H1 (cell line): ENCODE data around the gene SPINK9. TPM values are rescaled to one million over a fixed set of nuclear protein-coding genes. Genes with fewer than 3 reads are reported as not detected.

ENCODE experiments used
- CTCF ChIA-PET: fragments of 300-600 bp; sonication (Branson Sonifier 250); formaldehyde crosslinking; loops from one replicate; lab custom pipeline; 2021; ENCODE audit not compliant: partially characterized antibody; lab: Charles Lee
- POLR2A ChIA-PET: fragments of 300-600 bp; sonication (Branson Sonifier 250); formaldehyde crosslinking; loops from one replicate; lab custom pipeline; 2021; ENCODE audit warnings: inconsistent platforms; ENCODE audit not compliant: partially characterized antibody; lab: Charles Lee
- DNase-seq, 2 experiments: peaks; one replicate each; pipeline versions ENCODE4 v3.0.0 to v3.0.0-alpha.2; 2010 to 2022; ENCODE audit warnings: low spot score in 2 of 2, low read depth in 1 of 2, mixed read lengths in 1 of 2
- FAIRE-seq: peaks from 2 replicates; lab custom pipeline; 2011; peaks lifted over from hg19 to GRCh38; lab: Jason Lieb, UNC
- H2AFZ ChIP-seq: 2 replicates; pipeline ENCODE4 v1.8.1; 2012; ENCODE audit warnings: low read length, inconsistent platforms
- H2AK5ac ChIP-seq: 2 replicates; pipeline ENCODE4 v1.6.1; 2013; ENCODE audit warnings: low read depth, low read length
- H2BK120ac ChIP-seq: replicated peaks from 2 replicates; pipeline ENCODE3; 2013; ENCODE audit warnings: low read depth, low read length, inconsistent platforms
- H2BK12ac ChIP-seq: 2 replicates; pipeline ENCODE4 v1.6.1; 2013; ENCODE audit warnings: low read depth, low read length
- H2BK15ac ChIP-seq: 2 replicates; pipeline ENCODE4 v1.6.1; 2013; ENCODE audit warnings: low read length
- H2BK20ac ChIP-seq: 2 replicates; pipeline ENCODE4 v1.6.1; 2013; ENCODE audit warnings: low read length
- H2BK5ac ChIP-seq: 2 replicates; pipeline ENCODE4 v1.6.1; 2013; ENCODE audit warnings: low read depth, low read length
- H3K14ac ChIP-seq: 2 replicates; pipeline ENCODE4 v1.6.1; 2013; ENCODE audit warnings: inconsistent platforms; ENCODE audit not compliant: insufficient read length
- H3K18ac ChIP-seq: 2 replicates; pipeline ENCODE4 v1.6.1; 2013; ENCODE audit warnings: low read length; ENCODE audit errors: extremely low read depth
- H3K23ac ChIP-seq: 2 replicates; pipeline ENCODE4 v1.6.1; 2013; ENCODE audit warnings: inconsistent platforms; ENCODE audit not compliant: insufficient read length
- H3K23me2 ChIP-seq: 2 replicates; pipeline ENCODE4 v1.6.1; 2013; ENCODE audit warnings: low read depth, low read length
- H3K27ac ChIP-seq: 2 replicates; pipeline ENCODE4 v1.6.1; 2011; ENCODE audit warnings: low read depth, low read length, inconsistent platforms
- H3K27me3 ChIP-seq, 4 experiments: replicated peaks in 1 of 4; 1 replicate in 1 of 4; 2 replicates in 3 of 4; pipeline versions ENCODE4 v1.6.1 to v1.8.1; 2011 to 2013; ENCODE audit warnings: low read length in 3 of 4, mild to moderate bottlenecking in 3 of 4, inconsistent platforms in 2 of 4, mixed read lengths in 2 of 4, moderate library complexity in 1 of 4; ENCODE audit not compliant: control insufficient read depth in 3 of 4, insufficient read depth in 3 of 4; ENCODE audit errors: extremely low read depth in 1 of 4
- H3K36me3 ChIP-seq, 4 experiments: 2 replicates each; pipeline versions ENCODE4 v1.6.1 to v1.8.1; 2011 to 2013; ENCODE audit warnings: mild to moderate bottlenecking in 4 of 4, low read length in 3 of 4, moderate library complexity in 2 of 4, control low read depth in 1 of 4, inconsistent platforms in 1 of 4; ENCODE audit not compliant: insufficient read depth in 4 of 4, control insufficient read depth in 2 of 4
- H3K4ac ChIP-seq: replicated peaks from 2 replicates; pipeline ENCODE3; 2013; ENCODE audit warnings: low read length, low read depth, mixed read lengths, inconsistent platforms; ENCODE audit not compliant: insufficient read length
- H3K4me1 ChIP-seq, 4 experiments: replicated peaks in 1 of 4; 1 replicate in 1 of 4; 2 replicates in 3 of 4; pipeline versions ENCODE4 v1.6.1 to v1.8.1; 2011 to 2013; ENCODE audit warnings: low read length in 3 of 4, inconsistent platforms in 2 of 4, mixed read lengths in 1 of 4; ENCODE audit not compliant: insufficient read depth in 4 of 4, control insufficient read depth in 3 of 4
- H3K4me2 ChIP-seq, 2 experiments: 2 replicates each; pipeline versions ENCODE4 v1.6.1 to v1.8.1; 2011 to 2013; ENCODE audit warnings: low read depth in 2 of 2, low read length in 2 of 2, control low read depth in 1 of 2, inconsistent platforms in 1 of 2, mild to moderate bottlenecking in 1 of 2; ENCODE audit not compliant: insufficient read depth in 1 of 2
- H3K4me3 ChIP-seq, 4 experiments: fragments of 200-600, 300-600 bp in 1 of 4; sonication (generic), shearing (Covaris generic), sonication (Bioruptor Twin) in 1 of 4; 2 replicates each; pipeline versions ENCODE4 v1.5.1 to v1.8.1; 2011 to 2016; ENCODE audit warnings: low read length in 4 of 4, low read depth in 3 of 4, control low read depth in 2 of 4, inconsistent platforms in 2 of 4, mild to moderate bottlenecking in 2 of 4, mixed read lengths in 1 of 4, moderate library complexity in 1 of 4; ENCODE audit not compliant: insufficient read depth in 2 of 4; ENCODE audit errors: extremely low read depth in 1 of 4
- H3K56ac ChIP-seq: replicated peaks from 2 replicates; pipeline ENCODE3; 2013; ENCODE audit warnings: low read depth, mild to moderate bottlenecking, mixed read lengths, low read length, inconsistent platforms; ENCODE audit not compliant: insufficient read length
- H3K79me1 ChIP-seq: 2 replicates; pipeline ENCODE4 v1.6.1; 2013; ENCODE audit warnings: low read depth, low read length, control low read depth
- H3K79me2 ChIP-seq, 2 experiments: 2 replicates each; pipeline versions ENCODE4 v1.6.1 to v1.8.1; 2012 to 2013; ENCODE audit warnings: low read length in 2 of 2, mild to moderate bottlenecking in 2 of 2, inconsistent platforms in 1 of 2; ENCODE audit not compliant: insufficient read depth in 2 of 2, control insufficient read depth in 1 of 2
- H3K9ac ChIP-seq, 4 experiments: replicated peaks in 1 of 4; 1 replicate in 1 of 4; 2 replicates in 3 of 4; pipeline versions ENCODE4 v1.6.1 to v1.8.1; 2011 to 2013; ENCODE audit warnings: low read depth in 3 of 4, low read length in 3 of 4, control low read depth in 2 of 4, mild to moderate bottlenecking in 2 of 4, moderate library complexity in 2 of 4, inconsistent platforms in 1 of 4; ENCODE audit errors: extremely low read depth in 1 of 4
- H3K9me3 ChIP-seq, 2 experiments: 2 replicates each; pipeline versions ENCODE4 v1.6.1 to v1.8.1; 2012 to 2013; ENCODE audit warnings: mild to moderate bottlenecking in 2 of 2, moderate library complexity in 2 of 2, control low read depth in 1 of 2, inconsistent platforms in 1 of 2, low read depth in 1 of 2, low read length in 1 of 2, mixed read lengths in 1 of 2; ENCODE audit not compliant: insufficient read depth in 2 of 2
- H4K20me1 ChIP-seq, 2 experiments: replicated peaks in 1 of 2; 2 replicates each; pipeline versions ENCODE3 to v1.8.1; 2011 to 2013; ENCODE audit warnings: inconsistent platforms in 2 of 2, low read length in 2 of 2, mild to moderate bottlenecking in 1 of 2; ENCODE audit not compliant: insufficient read depth in 2 of 2, control insufficient read depth in 1 of 2
- H4K5ac ChIP-seq: 2 replicates; pipeline ENCODE4 v1.6.1; 2013; ENCODE audit warnings: low read length, low read depth, mixed read lengths, inconsistent platforms; ENCODE audit not compliant: insufficient read length
- H4K8ac ChIP-seq: 2 replicates; pipeline ENCODE4 v1.8.0; 2013; ENCODE audit warnings: mild to moderate bottlenecking, moderate library complexity, low read length, inconsistent platforms; ENCODE audit not compliant: insufficient read depth; ENCODE audit errors: extremely low read depth
- H4K91ac ChIP-seq: replicated peaks from 2 replicates; pipeline ENCODE3; 2013; ENCODE audit warnings: low read length, mixed read lengths, inconsistent platforms; ENCODE audit not compliant: insufficient read length
- CHD1 ChIP-seq: IDR thresholded peaks from 2 replicates; pipeline ENCODE4 v1.6.1; 2012; ENCODE audit warnings: low read depth, low read length, improper control_type of control experiment
- CHD2 ChIP-seq: IDR thresholded peaks from 2 replicates; pipeline ENCODE4 v1.6.1; 2012; ENCODE audit warnings: low read length, improper control_type of control experiment
- CTCF ChIP-seq, 3 experiments: IDR thresholded peaks; 1 replicate in 2 of 3; 2 replicates in 1 of 3; pipeline versions ENCODE4 v1.5.1 to v1.6.1; 2011; ENCODE audit warnings: low read length in 3 of 3, mild to moderate bottlenecking in 3 of 3, inconsistent platforms in 2 of 3, low read depth in 1 of 3, moderate library complexity in 1 of 3; ENCODE audit not compliant: insufficient read depth in 1 of 3; ENCODE audit errors: control extremely low read depth in 1 of 3
- GABPA ChIP-seq: IDR thresholded peaks from 2 replicates; pipeline ENCODE4 v1.6.1; 2011; ENCODE audit warnings: mild to moderate bottlenecking, low read length, moderate library complexity, borderline replicate concordance; ENCODE audit not compliant: insufficient read depth
- MAFK ChIP-seq: IDR thresholded peaks from 2 replicates; pipeline ENCODE4 v1.6.1; 2012; ENCODE audit warnings: low read depth, mild to moderate bottlenecking, improper control_type of control experiment, low read length
- POLR2A ChIP-seq, 2 experiments: IDR thresholded peaks; 1 replicate in 1 of 2; 2 replicates in 1 of 2; pipeline ENCODE4 v1.6.1; 2011; ENCODE audit warnings: low read depth in 2 of 2, low read length in 2 of 2, mild to moderate bottlenecking in 2 of 2; ENCODE audit errors: control extremely low read depth in 1 of 2
- RAD21 ChIP-seq, 2 experiments: IDR thresholded peaks in 1 of 2; conservative IDR thresholded peaks in 1 of 2; 2 replicates each; pipeline ENCODE4 v1.6.1; 2011; ENCODE audit warnings: low read depth in 2 of 2, low read length in 2 of 2, improper control_type of control experiment in 1 of 2, inconsistent platforms in 1 of 2, mild to moderate bottlenecking in 1 of 2, moderate library complexity in 1 of 2
- RFX5 ChIP-seq: IDR thresholded peaks from 2 replicates; pipeline ENCODE4 v1.6.1; 2011; ENCODE audit warnings: low read depth, low read length, improper control_type of control experiment, borderline replicate concordance
- SP1 ChIP-seq: IDR thresholded peaks from 2 replicates; pipeline ENCODE4 v1.6.1; 2011; ENCODE audit warnings: low read depth, low read length
- TCF12 ChIP-seq: IDR thresholded peaks from 2 replicates; pipeline ENCODE4 v1.6.1; 2011; ENCODE audit warnings: low read depth, mild to moderate bottlenecking, low read length
- WGBS, 2 experiments: shearing (Covaris generic) in 1 of 2; methylation state at CpG; one replicate each; pipeline versions ENCODE4 v1.1.6 to v1.1.7; 2013 to 2015; ENCODE audit warnings: low lambda C conversion rate in 2 of 2, mixed read lengths in 2 of 2, inconsistent platforms in 1 of 2, low coverage in 1 of 2, missing lambda C conversion rate in 1 of 2; ENCODE audit not compliant: insufficient replicate concordance in 2 of 2, insufficient coverage in 1 of 2, insufficient read length in 1 of 2; ENCODE audit errors: extremely low coverage in 1 of 2, missing lambda C conversion rate in 1 of 2; 5-methylcytosine and 5-hydroxymethylcytosine counted together
- polyA plus RNA-seq, 7 experiments: library from polyadenylated mRNA; depleted of rRNA in 3 of 7; stranded (reverse) in 5 of 7; unstranded in 2 of 7; fragments of >200 nt in 5 of 7; fragments of 200-250 nt in 2 of 7; gene quantifications; 1 replicate in 5 of 7; 2 replicates in 1 of 7; 4 replicates in 1 of 7; pipeline versions ENCODE4 v1.2.1 to v1.2.3, GENCODE V29; 2011 to 2013; ENCODE audit warnings: missing spikeins in 2 of 7, mixed read lengths in 2 of 7
- total RNA-seq: library from RNA; stranded (reverse); fragmentation: NEBNext Ultra II Directional; extraction: Animal tissue kit (Norgen Biotek cat#: 25700); gene quantifications from 2 replicates; pipeline ENCODE4 v1.2.1, GENCODE V29; 2021

Gene SPINK9
- total and polyA plus RNA-seq, 2 of the 8 experiments (the other 6 are each of a cell fraction or from before 2014, with no cell fraction given), result not detected

GRCh38 chr5:148312153-148312552 lies 23.2 kb upstream of the SPINK9 start, which contains the start of gene SPINK7:
TSS of gene SPINK7 (plus strand) at chr5:148312423. CDS start at chr5:148312484, 61 bp downstream.
- Histone ChIP-seq H2BK15ac (no peak within 1 kb of the TSS), H2AFZ (no peak within 1 kb of the TSS), H3K4me3 (no peak within 1 kb of the TSS), H3K79me2 (no peaks in the 10 kb centered on the region), H3K18ac (no peak within 1 kb of the TSS), H4K5ac (no peak within 1 kb of the TSS), H2BK5ac (no peak within 1 kb of the TSS), H3K9me3 (peaks cover 0 to 4% of the 10 kb centered on the region in 2 experiments; a peak in 1 of 4 replicates), H3K14ac (no peak within 1 kb of the TSS), H3K36me3 (no peaks in the 10 kb centered on the region), H2BK20ac (no peak within 1 kb of the TSS), H2BK120ac (no peak within 1 kb of the TSS), H3K4me2 (no peak within 1 kb of the TSS), H2BK12ac (no peak within 1 kb of the TSS), H4K91ac (no peak within 1 kb of the TSS), H4K20me1 (no peaks in the 10 kb centered on the region), H4K8ac (no peak within 1 kb of the TSS), H3K27ac (no peak within 1 kb of the TSS), H3K9ac (no peak within 1 kb of the TSS), H3K27me3 (peaks cover 0 to 2% (median 0%) of the 10 kb centered on the region in 4 experiments; a peak in 1 of 7 replicates), H3K79me1 (no peaks in the 10 kb centered on the region; the same call in 1 of the 2 replicates), H3K23me2 (no peaks in the 10 kb centered on the region), H3K4ac (no peak within 1 kb of the TSS), H3K4me1 (no peaks in the 10 kb centered on the region), H3K56ac (no peak within 1 kb of the TSS), H2AK5ac (no peak within 1 kb of the TSS), H3K23ac (no peak within 1 kb of the TSS)
- 79% methylated on average over 3 of the region's 3 CpGs; no CpG with 5 or more reads in 1 of the 2 experiments for WGBS, 2 experiments
- POLR2A ChIA-PET, result no interaction called here
- DNase-seq (no peak), FAIRE-seq (no peak)
- CTCF ChIA-PET, result interaction anchor here (1.2 kb wide), 1 partner anchor 20 kb away, joined by 3 read pairs; no protein-coding TSS in a partner anchor
- TF ChIP-seq TCF12, result no peak
- TF ChIP-seq SP1, result no peak
- TF ChIP-seq RAD21 (IDR thresholded peaks at IDR 0.05 in 1 of 2, conservative IDR thresholded peaks at IDR 0.05 in 1 of 2; ENCODE audit: low read depth in 2 of 2, low read length in 2 of 2), result no peak
- TF ChIP-seq CHD1, result no peak
- no peak for TF ChIP-seq GABPA
- no peak for TF ChIP-seq POLR2A (IDR thresholded peaks at IDR 0.05; ENCODE audit: control extremely low read depth in 1 of 2, low read depth in 2 of 2, low read length in 2 of 2)
- TF ChIP-seq CTCF (IDR thresholded peaks at IDR 0.05; ENCODE audit: control extremely low read depth in 1 of 3, insufficient read depth in 1 of 3, low read depth in 1 of 3, low read length in 3 of 3), result no peak
- TF ChIP-seq RFX5, result no peak
- TF ChIP-seq MAFK, result no peak
- no peak for TF ChIP-seq CHD2
